Islet of Langerhans (tissue), 1 donor: ENCODE data around the gene MEI4.

Source experiments
- FAIRE-seq: peaks from one replicate; lab custom pipeline; 2011; peaks lifted over from hg19 to GRCh38; lab: Jason Lieb, UNC

MEI4 gene

DNA sequence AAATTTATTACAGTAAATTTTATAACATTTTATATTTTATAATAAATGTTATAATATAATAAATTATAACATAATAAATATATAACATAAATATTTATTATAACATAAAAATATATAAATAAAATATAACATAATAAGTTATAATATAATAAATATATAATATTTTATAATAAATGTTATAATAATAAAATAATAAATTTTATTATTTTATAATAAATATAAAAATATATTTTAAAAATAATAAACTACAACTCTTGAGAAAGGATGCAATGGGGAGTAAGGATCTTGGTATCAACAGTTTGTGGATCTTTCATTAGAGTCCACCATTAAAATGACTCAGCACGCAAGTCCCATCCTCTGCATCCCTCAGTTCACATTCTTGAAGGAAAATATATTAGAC is 312.6 kb downstream of the MEI4 start:
- FAIRE-seq: no peak

DNA sequence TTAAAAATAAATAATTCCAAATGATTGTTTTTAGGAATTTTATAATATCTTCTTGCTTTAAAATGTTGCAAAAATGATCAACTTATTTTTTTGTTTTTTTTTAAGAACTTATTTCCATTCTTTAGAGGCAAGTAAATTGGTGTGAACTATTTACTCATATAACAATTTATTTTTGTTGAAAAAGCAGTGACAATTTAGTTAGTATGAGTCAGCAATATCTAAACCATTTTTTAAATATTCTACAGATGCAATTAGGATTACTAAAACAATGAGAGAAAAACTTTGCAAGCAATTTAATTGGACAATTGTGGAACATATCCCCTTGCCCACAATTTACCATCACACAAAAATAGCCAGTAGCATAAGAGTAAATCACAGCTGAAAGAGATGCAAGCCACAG is 319.5 kb downstream of the MEI4 start:
- FAIRE-seq: no peak
